HEK293 (cell line): Measurements from ENCODE around the gene RPL10A.

Source experiments
- CTCF ChIA-PET: fragments of 350-600 bp; formaldehyde crosslinking; extraction: SDS; loops from one replicate; lab custom pipeline; 2021; ENCODE audit warnings: antibody characterized with exemption; lab: Yijun Ruan, JAX
- POLR2A ChIA-PET: fragments of 300-600 bp; formaldehyde crosslinking; extraction: SDS; loops from one replicate; lab custom pipeline; 2020; ENCODE audit warnings: antibody characterized with exemption, inconsistent platforms; lab: Yijun Ruan, JAX
- H3K27ac ChIP-seq: fragments of 200-500 bp; sonication (Bioruptor generic); 2 replicates; pipeline ENCODE4 v1.5.1; 2014; ENCODE audit warnings: low read depth, low read length, control low read depth, inconsistent platforms; ENCODE audit errors: extremely low read depth
- H3K36me3 ChIP-seq, 2 experiments: fragments of 200-500 bp in 1 of 2; sonication (Bioruptor generic) in 1 of 2; 1 replicate in 1 of 2; 2 replicates in 1 of 2; pipeline ENCODE4 v1.5.1; 2014 to 2017; ENCODE audit warnings: inconsistent platforms in 2 of 2, low read length in 2 of 2; ENCODE audit not compliant: control insufficient read depth in 2 of 2, insufficient read depth in 1 of 2
- H3K4me1 ChIP-seq: fragments of 200-500 bp; sonication (Bioruptor generic); 2 replicates; pipeline ENCODE4 v1.5.1; 2014; ENCODE audit warnings: mild to moderate bottlenecking, low read length, inconsistent platforms; ENCODE audit not compliant: control insufficient read depth, insufficient read depth
- H3K4me3 ChIP-seq: 2 replicates; pipeline ENCODE4 v1.5.1; 2011; ENCODE audit warnings: low read depth, mild to moderate bottlenecking, control low read depth, low read length, moderate library complexity
- H3K9me3 ChIP-seq: fragments of 200-500 bp; sonication (Bioruptor generic); 2 replicates; pipeline ENCODE4 v1.5.1; 2014; ENCODE audit warnings: low read depth, low read length, inconsistent platforms; ENCODE audit not compliant: control insufficient read depth, insufficient read depth
- BCL11B ChIP-seq: fragments of 450-650 bp; formaldehyde crosslinking; IDR thresholded peaks from 2 replicates; pipeline ENCODE4 v1.5.1; 2016; ENCODE audit warnings: low read depth, missing biosample characterization, missing genetic modification characterization
- GFI1B ChIP-seq: fragments of 450-650 bp; formaldehyde crosslinking; IDR thresholded peaks from 2 replicates; pipeline ENCODE4 v1.5.1; 2016; ENCODE audit warnings: missing biosample characterization, missing genetic modification characterization
- HOXA7 ChIP-seq: sonication (generic); formaldehyde crosslinking; IDR thresholded peaks from 2 replicates; pipeline ENCODE4 v1.8.1; 2022; ENCODE audit warnings: missing genetic modification reagents, borderline replicate concordance
- KLF10 ChIP-seq: fragments of 450-650 bp; IDR thresholded peaks from 2 replicates; pipeline ENCODE4 v1.5.1; 2018; ENCODE audit warnings: missing biosample characterization, mild to moderate bottlenecking, missing genetic modification characterization
- PRDM10 ChIP-seq: fragments of 450-650 bp; formaldehyde crosslinking; IDR thresholded peaks from 2 replicates; pipeline ENCODE4 v1.5.1; 2016; ENCODE audit warnings: missing biosample characterization, missing genetic modification characterization
- SP2 ChIP-seq: fragments of 450-650 bp; formaldehyde crosslinking; IDR thresholded peaks from 2 replicates; pipeline ENCODE4 v1.5.1; 2016; ENCODE audit warnings: missing biosample characterization, missing genetic modification characterization
- ZBTB20 ChIP-seq: fragments of 450-650 bp; formaldehyde crosslinking; IDR thresholded peaks from 2 replicates; pipeline ENCODE4 v1.5.1; 2016; ENCODE audit warnings: missing biosample characterization, missing genetic modification characterization
- ZBTB26 ChIP-seq: fragments of 450-650 bp; formaldehyde crosslinking; optimal IDR thresholded peaks from 2 replicates; pipeline ENCODE3; 2016; ENCODE audit warnings: missing biosample characterization, mild to moderate bottlenecking, missing genetic modification characterization
- ZNF211 ChIP-seq: fragments of 450-650 bp; formaldehyde crosslinking; IDR thresholded peaks from 2 replicates; pipeline ENCODE4 v1.5.1; 2016; ENCODE audit warnings: low read depth, missing biosample characterization, missing genetic modification characterization
- ZNF248 ChIP-seq: fragments of 450-650 bp; formaldehyde crosslinking; IDR thresholded peaks from 2 replicates; pipeline ENCODE4 v1.5.1; 2017; ENCODE audit warnings: missing biosample characterization, missing genetic modification characterization
- ZNF335 ChIP-seq: fragments of 450-650 bp; formaldehyde crosslinking; conservative IDR thresholded peaks from 2 replicates; pipeline ENCODE4 v1.5.1; 2016; ENCODE audit warnings: missing biosample characterization, missing genetic modification characterization
- ZNF76 ChIP-seq: fragments of 450-650 bp; formaldehyde crosslinking; IDR thresholded peaks from 2 replicates; pipeline ENCODE4; 2016; ENCODE audit warnings: low read depth, missing biosample characterization, missing genetic modification characterization, borderline replicate concordance
- ZNF785 ChIP-seq: fragments of 450-650 bp; formaldehyde crosslinking; IDR thresholded peaks from 2 replicates; pipeline ENCODE4 v1.5.1; 2016; ENCODE audit warnings: missing biosample characterization, missing genetic modification characterization
- ZNF791 ChIP-seq: fragments of 450-650 bp; formaldehyde crosslinking; IDR thresholded peaks from 2 replicates; pipeline ENCODE4 v1.5.1; 2016; ENCODE audit warnings: missing biosample characterization, missing genetic modification characterization
- ZSCAN23 ChIP-seq: fragments of 450-650 bp; formaldehyde crosslinking; IDR thresholded peaks from 2 replicates; pipeline ENCODE4 v1.5.1; 2016; ENCODE audit warnings: missing biosample characterization, missing genetic modification characterization

Gene RPL10A

GRCh38 chr6:35474131-35474941 lies 6.1 kb downstream of the RPL10A start (continued):
- TF ChIP-seq KLF10 (tag by site-specific recombination) (no peak), ZNF785 (tag by site-specific recombination) (no peak), ZNF335 (no peak), ZBTB26 (tag by site-specific recombination) (no peak), HOXA7 (CRISPR knock-in tag) (no peak), ZNF76 (tag by site-specific recombination) (no peak), ZSCAN23 (tag by site-specific recombination) (no peak), GFI1B (no peak), ZBTB20 (tag by site-specific recombination) (peak; percentile 43; the same call in 1 of the 2 replicates)
- TF ChIP-seq, all 188 proteins: peak for 12

GRCh38 chr6:35474942-35475570 lies 6.9 kb downstream of the RPL10A start:
- ChIA-PET CTCF (interaction anchor here (0.7 to 0.8 kb wide), 2 partner anchors 12 to 133 kb away, joined by 3 read pairs; partner anchors contain the start of gene PPARD), POLR2A (interaction anchor here (1.0 to 9.5 kb wide), 2 partner anchors 10 to 21 kb away, joined by 4 to 198 read pairs; no protein-coding TSS in a partner anchor)
- no peak overlapping the region for H3K4me3 ChIP-seq
- H3K27ac ChIP-seq = no peak overlapping the region
- no peaks in the 10 kb centered on the region for H3K4me1 ChIP-seq
- H3K9me3 ChIP-seq = no peaks in the 10 kb centered on the region
- no peak for TF ChIP-seq ZNF248
- peaks cover 3 to 67% of the 10 kb centered on the region in 2 experiments; a peak in 2 of 3 replicates for H3K36me3 ChIP-seq

- POLR2A ChIA-PET = interaction anchor here (1.0 to 9.5 kb wide), 2 partner anchors 9 to 21 kb away, joined by 4 to 198 read pairs; no protein-coding TSS in a partner anchor
- CTCF ChIA-PET = interaction anchor here (0.8 kb wide), 1 partner anchor 133 kb away, joined by 3 read pairs; the partner anchor contains the start of gene PPARD
- Histone ChIP-seq H3K4me1 (no peaks in the 10 kb centered on the region), H3K9me3 (no peaks in the 10 kb centered on the region), H3K36me3 (peaks cover 3 to 64% of the 10 kb centered on the region in 2 experiments; a peak in 2 of 3 replicates), H3K4me3 (no peak overlapping the region), H3K27ac (no peak overlapping the region)
- TF ChIP-seq ZNF791 (no peak), BCL11B (tag by site-specific recombination) (peak; percentile 56; the same call in 1 of the 2 replicates)
Observed at GRCh38 chr6:35475573-35475972, 7.4 kb downstream of the RPL10A start.

GRCh38 chr6:35476004-35476403 lies 7.8 kb downstream of the RPL10A start:
- no peak overlapping the region for H3K27ac ChIP-seq
- 0 out of 2 replicates have a peak, but pooled peaks have one; percentile 8 for TF ChIP-seq SP2 (tag by site-specific recombination)
- no peak for TF ChIP-seq ZNF211 (tag by site-specific recombination)
- peak; percentile 58 for TF ChIP-seq PRDM10 (tag by site-specific recombination)
- TF ChIP-seq, all 188 proteins: peak for 2
- Histone ChIP-seq H3K4me1 (no peaks in the 10 kb centered on the region), H3K9me3 (no peaks in the 10 kb centered on the region), H3K36me3 (peaks cover 3 to 62% of the 10 kb centered on the region in 2 experiments; a peak in 2 of 3 replicates), H3K4me3 (no peak overlapping the region)
- CTCF ChIA-PET = interaction anchor here (0.8 kb wide), 1 partner anchor 134 kb away, joined by 3 read pairs; the partner anchor contains the start of gene PPARD
- POLR2A ChIA-PET = interaction anchor here (1.0 to 9.5 kb wide), 2 partner anchors 9 to 20 kb away, joined by 4 to 198 read pairs; no protein-coding TSS in a partner anchor
